Measurements from ENCODE around the gene USP43. TPM values are rescaled to one million over a fixed set of nuclear protein-coding genes. Genes with fewer than 3 reads are reported as not detected.

Gene USP43
- polyA plus RNA-seq, 1 donor (not counting 4 experiments of a cell fraction or from before 2014, with no cell fraction given): 2.2 TPM

GRCh38 chr17:9672266-9672665, 26.9 kb downstream of the USP43 start:
- Histone ChIP-seq H3K9ac (ENCODE audit: control insufficient read depth, extremely low read depth, insufficient read depth, low read length) (no peak overlapping the region), H3K4me3 (ENCODE audit: control insufficient read depth in 2 of 3, extremely low read depth in 1 of 3, insufficient read depth in 2 of 3, low read depth in 1 of 3, low read length in 3 of 3) (no peak overlapping the region), H3K4me2 (ENCODE audit: control insufficient read depth, extremely low read depth, insufficient read depth, low read depth, low read length) (no peak overlapping the region), H2AFZ (ENCODE audit: control insufficient read depth, low read length) (no peak overlapping the region), H3K9me1 (ENCODE audit: control insufficient read depth, extremely low read depth, insufficient read depth, low read length) (peaks cover 2% of the 10 kb centered on the region), H3K9me3 (ENCODE audit: control insufficient read depth, low read depth, low read length) (no peaks in the 10 kb centered on the region), H4K20me1 (ENCODE audit: control insufficient read depth, extremely low read depth, insufficient read depth, low read length) (no peaks in the 10 kb centered on the region), H3K79me2 (ENCODE audit: control insufficient read depth, insufficient read depth, low read length) (no peaks in the 10 kb centered on the region), H3K27me3 (ENCODE audit: control insufficient read depth, extremely low read depth, insufficient read depth, low read length) (no peaks in the 10 kb centered on the region), H3K27ac (ENCODE audit: control insufficient read depth, insufficient read depth, low read length) (no peak overlapping the region), H3K36me3 (ENCODE audit: control insufficient read depth in 2 of 2, extremely low read depth in 1 of 2, insufficient read depth in 2 of 2, low read length in 2 of 2) (peaks cover 0 to 4% of the 10 kb centered on the region in 2 experiments), H3K4me1 (ENCODE audit: control insufficient read depth, extremely low read depth, insufficient read depth, low read length) (peaks cover 38% of the 10 kb centered on the region)
- TF ChIP-seq, protein P1, sequence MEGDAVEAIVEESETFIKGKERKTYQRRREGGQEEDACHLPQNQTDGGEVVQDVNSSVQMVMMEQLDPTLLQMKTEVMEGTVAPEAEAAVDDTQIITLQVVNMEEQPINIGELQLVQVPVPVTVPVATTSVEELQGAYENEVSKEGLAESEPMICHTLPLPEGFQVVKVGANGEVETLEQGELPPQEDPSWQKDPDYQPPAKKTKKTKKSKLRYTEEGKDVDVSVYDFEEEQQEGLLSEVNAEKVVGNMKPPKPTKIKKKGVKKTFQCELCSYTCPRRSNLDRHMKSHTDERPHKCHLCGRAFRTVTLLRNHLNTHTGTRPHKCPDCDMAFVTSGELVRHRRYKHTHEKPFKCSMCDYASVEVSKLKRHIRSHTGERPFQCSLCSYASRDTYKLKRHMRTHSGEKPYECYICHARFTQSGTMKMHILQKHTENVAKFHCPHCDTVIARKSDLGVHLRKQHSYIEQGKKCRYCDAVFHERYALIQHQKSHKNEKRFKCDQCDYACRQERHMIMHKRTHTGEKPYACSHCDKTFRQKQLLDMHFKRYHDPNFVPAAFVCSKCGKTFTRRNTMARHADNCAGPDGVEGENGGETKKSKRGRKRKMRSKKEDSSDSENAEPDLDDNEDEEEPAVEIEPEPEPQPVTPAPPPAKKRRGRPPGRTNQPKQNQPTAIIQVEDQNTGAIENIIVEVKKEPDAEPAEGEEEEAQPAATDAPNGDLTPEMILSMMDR (optimal IDR thresholded peaks at IDR 0.05 in 1 of 3, IDR thresholded peaks at IDR 0.05 in 1 of 3, conservative IDR thresholded peaks at IDR 0.05 in 1 of 3; ENCODE audit: extremely low read depth in 1 of 3, insufficient read depth in 2 of 3, low read length in 3 of 3): no peak
- TF ChIP-seq EZH2 (IDR thresholded peaks at IDR 0.05; ENCODE audit: low read length): no peak
- dilution Hi-C loops (cut with MboI; ENCODE audit: extremely low pct_ligation_motif_present, low sequenced_read_pairs): no loop called here
- FAIRE-seq (no peak), DNase-seq (ENCODE audit: low read depth, low spot score) (no peak)

GRCh38 chr17:9672691-9673090, 27.4 kb downstream of the USP43 start:
- Histone ChIP-seq H3K4me3 (ENCODE audit: control insufficient read depth in 2 of 3, extremely low read depth in 1 of 3, insufficient read depth in 2 of 3, low read depth in 1 of 3, low read length in 3 of 3) (no peak overlapping the region), H2AFZ (ENCODE audit: control insufficient read depth, low read length) (no peak overlapping the region), H3K9me1 (ENCODE audit: control insufficient read depth, extremely low read depth, insufficient read depth, low read length) (peaks cover 2% of the 10 kb centered on the region), H3K4me1 (ENCODE audit: control insufficient read depth, extremely low read depth, insufficient read depth, low read length) (peaks cover 40% of the 10 kb centered on the region), H3K9me3 (ENCODE audit: control insufficient read depth, low read depth, low read length) (no peaks in the 10 kb centered on the region), H3K4me2 (ENCODE audit: control insufficient read depth, extremely low read depth, insufficient read depth, low read depth, low read length) (no peak overlapping the region), H3K27me3 (ENCODE audit: control insufficient read depth, extremely low read depth, insufficient read depth, low read length) (no peaks in the 10 kb centered on the region), H4K20me1 (ENCODE audit: control insufficient read depth, extremely low read depth, insufficient read depth, low read length) (no peaks in the 10 kb centered on the region), H3K36me3 (ENCODE audit: control insufficient read depth in 2 of 2, extremely low read depth in 1 of 2, insufficient read depth in 2 of 2, low read length in 2 of 2) (peaks cover 0 to 4% of the 10 kb centered on the region in 2 experiments), H3K9ac (ENCODE audit: control insufficient read depth, extremely low read depth, insufficient read depth, low read length) (no peak overlapping the region), H3K27ac (ENCODE audit: control insufficient read depth, insufficient read depth, low read length) (no peak overlapping the region), H3K79me2 (ENCODE audit: control insufficient read depth, insufficient read depth, low read length) (no peaks in the 10 kb centered on the region)
- DNase-seq (ENCODE audit: low read depth, low spot score): no peak
- FAIRE-seq: no peak
- dilution Hi-C loops (cut with MboI; ENCODE audit: extremely low pct_ligation_motif_present, low sequenced_read_pairs): no loop called here
- TF ChIP-seq, protein P1 (optimal IDR thresholded peaks at IDR 0.05 in 1 of 3, IDR thresholded peaks at IDR 0.05 in 1 of 3, conservative IDR thresholded peaks at IDR 0.05 in 1 of 3; ENCODE audit: extremely low read depth in 1 of 3, insufficient read depth in 2 of 3, low read length in 3 of 3): no peak
- TF ChIP-seq EZH2 (IDR thresholded peaks at IDR 0.05; ENCODE audit: low read length): no peak

All from keratinocyte (primary cell).